NCI-H2227 (cell line): ENCODE data around the gene ACER3.
"Not testable (repeated sequence)": the region's sequence is repeated elsewhere in the genome, so short reads cannot be mapped to it uniquely, and the experiment has no call there.

Experiments used
- DNase-seq: peaks from one replicate; lab custom pipeline; 2025; ENCODE audit not compliant: unreplicated experiment; lab: John Stamatoyannopoulos, UW

Gene ACER3

DNA sequence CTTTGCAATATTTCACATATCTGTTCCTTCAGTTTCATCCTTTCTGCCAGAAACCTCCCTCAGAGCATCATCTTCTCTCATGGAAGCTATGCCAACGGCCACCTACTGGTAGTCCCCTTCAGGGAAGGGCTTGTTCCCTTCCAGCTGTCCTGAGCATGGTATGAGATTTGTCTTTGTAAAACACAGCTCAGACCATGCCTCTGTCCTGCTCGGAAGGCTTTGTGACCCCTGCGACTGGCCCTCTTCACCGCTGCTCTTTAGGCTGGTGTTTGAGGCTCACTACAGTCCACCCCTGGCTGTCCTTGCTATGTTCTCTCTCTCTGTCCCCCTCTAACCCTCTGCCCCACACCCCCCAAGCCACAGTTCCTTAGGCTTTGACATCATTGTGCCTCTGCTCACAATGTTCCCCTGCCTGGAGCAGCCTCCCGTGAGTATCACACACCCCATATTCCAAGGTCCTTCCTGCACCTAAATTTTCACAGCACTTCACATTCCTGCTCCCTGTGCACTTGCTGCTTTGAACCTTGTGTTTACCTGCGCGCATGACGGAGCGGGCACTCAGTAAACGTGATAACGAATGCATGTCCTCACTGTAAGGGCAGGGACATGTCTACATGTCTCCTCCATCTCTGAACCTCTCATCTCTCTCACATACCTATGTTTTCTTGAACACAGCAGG is 24.0 kb upstream of the ACER3 start:
- DNase-seq, result no peak

DNA sequence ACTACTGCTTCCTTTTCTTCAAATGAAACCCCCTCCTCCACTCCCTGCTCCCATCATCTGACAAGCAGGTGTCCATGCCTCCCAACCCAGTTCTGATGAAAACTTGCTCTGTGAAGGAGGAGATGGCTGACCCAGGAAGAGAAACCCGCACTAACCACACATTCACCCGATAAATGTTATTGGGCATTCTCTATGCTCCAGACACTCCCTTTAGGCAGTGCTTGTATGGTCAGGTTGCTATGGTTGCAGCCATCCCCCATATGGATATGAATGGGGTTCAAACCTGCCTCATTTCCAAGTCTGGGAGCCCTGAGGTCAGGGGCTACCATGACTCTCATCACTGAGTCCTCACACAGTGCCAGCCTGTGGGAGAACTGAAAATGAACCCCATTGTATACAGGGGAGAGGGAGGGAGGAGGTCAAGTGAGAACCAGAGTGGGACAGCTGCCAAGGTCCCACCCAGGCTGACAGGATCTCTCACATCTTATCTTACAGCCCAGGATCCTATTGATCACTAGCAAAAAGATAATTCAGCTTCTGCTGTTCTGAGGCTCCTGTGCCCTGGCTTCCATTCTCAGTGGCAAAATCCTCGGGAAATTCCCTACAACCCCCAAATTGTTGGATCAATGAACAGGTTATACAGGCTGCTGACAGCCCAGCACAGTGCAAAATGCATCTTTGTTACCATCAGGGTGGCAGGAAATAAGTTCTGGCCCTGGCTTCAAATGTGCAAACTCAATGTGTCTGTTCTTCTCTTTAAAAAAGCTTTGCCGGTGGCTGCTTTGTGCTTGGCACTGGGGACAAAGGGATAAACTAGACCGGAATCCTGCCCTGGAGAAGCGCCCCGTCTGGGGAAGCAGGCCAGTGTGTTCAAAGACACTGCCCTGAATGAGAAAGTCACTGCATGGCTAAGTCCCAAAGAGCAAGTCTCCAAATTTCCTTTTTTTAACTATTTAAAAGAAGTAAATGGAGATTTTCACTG is 22.7 kb upstream of the ACER3 start:
- no peak for DNase-seq

DNA sequence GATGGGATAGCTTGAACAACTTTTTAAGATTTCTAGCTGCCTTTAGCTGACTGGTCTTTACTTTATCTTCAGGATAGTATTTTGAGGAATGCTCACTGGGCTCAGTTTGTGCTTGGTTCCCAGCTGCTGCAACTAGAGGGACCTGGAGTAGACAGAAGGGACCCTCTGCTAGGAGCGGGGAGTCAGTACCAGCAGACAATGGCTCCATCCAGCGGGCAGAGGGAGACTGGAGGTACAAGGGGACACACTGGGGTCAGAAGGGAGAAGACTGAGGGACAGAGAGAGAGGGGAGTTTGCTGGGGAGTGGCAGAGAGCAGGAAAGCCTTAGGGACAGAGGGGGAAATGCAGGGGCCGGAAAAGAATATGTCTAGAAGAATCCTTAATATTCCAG is 22.0 kb upstream of the ACER3 start:
- DNase-seq, result no peak

DNA sequence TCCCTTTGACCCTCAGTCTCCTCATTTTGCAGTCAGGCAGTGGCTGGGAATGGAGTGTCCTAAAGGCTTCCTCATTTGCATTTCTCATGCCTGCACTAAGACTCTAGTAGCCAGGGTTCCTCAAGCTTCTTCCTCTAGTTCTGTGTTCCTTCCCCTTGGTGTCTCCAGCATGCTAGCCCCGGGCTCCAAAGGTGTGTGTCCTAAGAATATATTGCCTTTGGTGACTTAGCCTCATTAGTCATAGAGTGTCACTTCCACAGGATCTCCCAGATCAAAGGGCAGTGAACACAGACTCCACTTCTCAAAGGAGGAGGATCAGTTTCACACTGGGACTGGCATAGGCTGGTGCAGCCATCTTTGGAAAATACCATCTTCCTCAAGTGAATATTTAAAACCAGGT is 21.4 kb upstream of the ACER3 start:
- no peak for DNase-seq

DNA sequence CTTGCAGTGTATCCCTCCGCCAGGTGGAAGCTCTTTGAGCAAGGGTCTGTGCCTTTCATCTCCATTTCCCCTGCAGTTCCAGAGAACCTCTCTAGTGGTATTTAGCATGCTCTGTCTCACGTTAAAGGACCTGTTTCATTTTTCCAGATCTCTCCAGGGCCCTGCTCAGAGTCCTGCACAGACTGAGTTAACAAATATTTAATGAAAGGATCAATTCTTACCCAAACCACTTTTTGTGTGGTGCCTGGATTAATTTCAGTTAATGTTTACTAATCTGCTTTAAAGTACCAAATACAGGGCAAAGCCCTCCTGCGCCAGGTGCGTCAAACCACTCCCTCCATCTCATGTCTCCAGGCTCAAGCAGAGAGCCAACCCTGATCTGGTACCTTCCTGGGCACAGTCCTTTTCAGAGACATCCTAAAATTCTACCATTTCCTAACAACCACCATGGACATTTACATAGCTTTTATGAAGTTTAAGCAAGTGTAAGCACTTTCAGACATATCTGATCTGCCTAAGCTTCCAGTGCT is 18.7 kb upstream of the ACER3 start:
- no peak for DNase-seq

DNA sequence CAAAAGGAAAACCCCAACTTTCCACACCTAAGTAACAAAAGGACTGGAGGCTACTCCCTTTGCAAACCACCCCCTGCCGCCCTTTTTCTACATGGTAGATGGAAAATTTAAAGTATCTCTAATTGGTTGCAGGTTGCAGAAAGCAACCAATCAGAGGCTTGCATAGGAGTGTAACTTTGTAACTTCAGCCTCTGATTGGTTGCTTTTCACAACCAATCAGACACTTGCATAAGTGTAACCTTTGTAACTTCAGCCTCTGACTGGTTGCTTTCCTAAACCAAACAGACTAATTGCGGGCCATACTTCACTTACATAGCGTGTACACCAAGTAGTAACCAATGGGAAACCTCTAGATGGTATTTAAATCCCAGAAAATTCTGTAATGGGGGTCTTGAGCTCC is 16.8 kb upstream of the ACER3 start:
- DNase-seq, result no peak

DNA sequence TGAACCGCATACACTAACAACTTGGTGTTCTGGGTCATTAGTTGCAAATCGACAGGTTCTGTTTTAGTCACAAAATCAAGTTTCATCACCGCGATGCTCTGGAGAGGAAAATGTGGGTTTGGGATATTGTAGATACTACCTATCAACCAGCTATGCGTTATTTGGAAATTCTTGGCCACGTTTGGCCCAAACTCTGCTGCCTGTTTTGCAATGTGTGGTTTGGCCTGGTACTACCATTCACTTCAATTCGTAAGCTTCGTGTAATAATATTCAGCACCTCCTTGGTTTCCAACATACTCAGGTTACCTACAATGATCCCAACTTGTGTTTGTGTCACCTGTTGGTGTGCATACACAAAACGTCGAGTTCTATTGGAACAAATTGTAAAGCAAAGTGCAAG is 16.2 kb upstream of the ACER3 start:
- DNase-seq, result no peak

DNA sequence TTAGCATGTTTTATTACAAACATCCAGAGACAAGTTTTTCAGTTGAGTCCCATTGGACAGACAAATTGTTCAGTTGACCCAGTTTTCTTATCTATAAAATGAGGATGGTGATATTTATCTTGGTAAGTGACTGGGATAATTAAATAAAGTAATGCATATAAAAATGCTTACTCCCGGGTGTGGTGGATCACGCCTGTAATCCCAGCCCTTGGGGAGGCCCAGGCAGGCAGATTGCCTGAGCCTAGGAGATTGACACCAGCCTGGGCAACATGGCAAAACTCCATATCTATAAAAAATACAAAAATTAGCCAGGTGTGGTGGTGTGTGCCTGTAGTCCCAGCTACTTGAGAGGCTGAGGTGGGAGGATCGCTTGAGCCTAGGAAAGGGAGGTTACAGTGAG is 15.6 kb upstream of the ACER3 start:
- no peak for DNase-seq

DNA sequence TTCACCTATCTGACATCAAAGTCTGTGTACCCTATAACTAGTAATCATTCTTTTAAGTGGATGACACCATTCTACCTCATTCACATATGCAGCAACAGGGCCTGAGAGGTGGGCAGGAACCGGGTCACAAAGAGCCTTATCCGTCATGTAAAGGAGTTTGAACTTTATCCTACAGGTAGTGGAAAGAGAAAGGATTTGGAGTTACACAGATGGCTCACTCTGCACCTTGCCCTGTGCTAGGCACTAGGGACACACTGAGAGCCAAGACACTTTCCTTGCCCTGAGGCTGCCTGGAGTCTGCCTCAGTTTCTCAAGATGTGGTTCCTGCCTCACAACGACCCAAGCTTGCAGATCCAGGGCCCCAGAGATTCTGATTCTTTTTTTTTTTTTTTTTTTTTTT is 14.3 kb upstream of the ACER3 start:
- DNase-seq, result no peak

DNA sequence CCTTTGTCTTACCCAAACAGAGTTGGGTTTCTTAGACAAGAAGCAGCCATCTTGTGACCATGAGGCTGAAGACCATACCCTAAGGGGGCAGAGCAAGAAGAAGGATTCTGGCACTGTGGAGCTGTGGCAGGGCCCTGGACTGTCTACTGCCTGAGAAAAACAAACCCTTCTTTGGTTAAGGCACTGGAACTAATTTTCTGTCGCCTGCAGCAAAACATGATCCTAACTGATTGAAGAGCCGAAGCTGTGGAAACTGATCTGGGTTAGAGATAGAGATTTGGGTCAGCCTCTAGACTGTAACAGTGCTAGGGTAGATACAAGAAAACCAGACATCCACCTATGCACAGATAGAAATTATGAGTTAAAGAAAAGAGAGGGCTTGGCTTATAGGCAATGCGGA is 11.3 kb upstream of the ACER3 start:
- no peak for DNase-seq

DNA sequence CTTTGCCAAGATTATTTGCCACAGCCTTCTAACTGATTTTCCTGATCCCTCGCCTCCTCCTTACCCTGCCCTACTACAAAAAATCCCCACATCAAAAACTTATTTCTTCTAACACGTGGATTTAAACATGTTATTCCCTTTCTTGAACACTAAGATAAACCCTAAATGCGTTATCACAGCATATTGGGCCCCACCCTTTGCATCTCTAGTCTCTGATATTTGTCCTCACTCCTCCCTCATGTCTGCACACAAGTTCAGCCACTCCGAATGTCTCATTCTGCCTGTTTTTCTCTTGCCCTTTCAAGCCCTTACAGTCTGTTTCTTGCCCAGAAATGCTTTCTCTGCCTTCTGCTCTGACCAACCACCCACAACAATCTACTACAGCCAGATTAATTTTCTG is 10.6 kb upstream of the ACER3 start:
- no peak for DNase-seq

DNA sequence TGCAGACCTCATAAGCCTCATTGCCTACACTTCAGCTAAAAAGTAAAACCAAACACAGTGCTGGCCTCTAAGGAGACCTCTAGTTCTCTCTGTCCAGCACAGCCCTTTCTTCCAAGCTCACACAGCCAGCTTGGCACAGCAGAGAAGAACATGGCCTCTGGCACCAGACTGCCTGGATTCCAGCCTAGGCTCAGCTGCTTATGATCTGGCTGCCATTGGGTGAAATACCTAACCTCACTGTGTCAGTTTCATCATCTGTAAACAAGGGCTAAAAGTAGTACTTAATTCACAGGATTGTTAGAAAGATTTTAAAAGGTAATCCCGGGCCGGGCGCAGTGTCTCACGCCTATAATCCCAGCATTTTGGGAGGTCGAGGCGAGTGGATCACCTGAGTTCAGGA is 9.9 kb upstream of the ACER3 start:
- no peak for DNase-seq

DNA sequence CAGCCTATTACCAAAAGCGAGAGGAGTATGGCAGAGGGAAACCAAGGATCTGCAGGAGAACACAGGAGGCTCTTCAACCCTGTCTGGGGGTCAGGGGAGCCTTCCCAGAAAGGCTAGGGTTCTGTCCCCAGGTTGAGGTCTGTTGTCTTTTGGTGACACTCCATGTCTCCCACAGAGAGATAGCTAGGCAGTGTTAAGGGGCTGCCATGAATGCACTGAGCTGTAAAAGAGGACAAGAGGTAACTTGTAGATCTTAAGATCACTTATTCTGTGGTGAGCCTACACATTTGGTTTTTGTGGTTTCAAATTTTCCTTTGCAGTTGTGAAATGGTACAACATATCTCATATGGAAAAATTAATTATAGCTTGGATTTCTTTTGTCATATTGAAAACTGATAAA is 6.0 kb upstream of the ACER3 start:
- no peak for DNase-seq

DNA sequence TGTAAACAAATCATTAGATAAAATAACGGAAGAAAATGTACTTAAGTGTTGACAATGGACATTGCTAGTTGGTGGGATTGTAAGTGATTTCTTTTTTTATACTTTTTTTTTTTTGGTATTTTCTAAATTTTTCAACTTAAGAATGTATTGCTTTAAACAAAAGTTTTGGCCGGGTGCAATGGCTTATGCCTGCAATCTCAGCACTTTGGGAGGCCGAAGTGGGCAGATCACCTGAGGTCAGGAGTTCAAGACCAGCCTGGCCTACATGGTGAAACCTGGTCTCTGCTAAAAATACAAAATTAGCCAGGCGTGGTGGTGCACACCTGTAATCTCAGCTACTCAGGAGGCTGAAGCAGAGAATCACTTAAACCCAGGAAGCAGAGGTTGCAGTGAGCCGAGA is 5.0 kb upstream of the ACER3 start:
- DNase-seq, result not testable (repeated sequence)

DNA sequence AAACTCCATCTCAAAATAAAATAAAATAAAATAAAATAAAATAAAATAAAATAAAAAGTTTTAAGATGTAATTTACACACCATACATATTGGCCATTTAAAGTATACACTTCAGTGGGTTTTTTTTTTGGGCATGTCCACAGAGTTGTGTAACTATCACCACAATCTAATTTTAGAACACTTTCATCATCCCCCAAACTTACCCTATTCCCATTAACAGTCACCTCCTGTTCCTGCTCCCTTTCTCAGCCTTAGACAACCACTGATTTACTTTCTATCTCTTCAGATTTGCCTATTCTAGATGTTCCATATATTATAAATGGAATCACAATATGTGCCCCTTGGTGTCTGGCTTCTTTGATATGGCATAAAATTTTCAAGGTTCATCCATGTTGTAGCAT is 4.6 kb upstream of the ACER3 start:
- no peak for DNase-seq

DNA sequence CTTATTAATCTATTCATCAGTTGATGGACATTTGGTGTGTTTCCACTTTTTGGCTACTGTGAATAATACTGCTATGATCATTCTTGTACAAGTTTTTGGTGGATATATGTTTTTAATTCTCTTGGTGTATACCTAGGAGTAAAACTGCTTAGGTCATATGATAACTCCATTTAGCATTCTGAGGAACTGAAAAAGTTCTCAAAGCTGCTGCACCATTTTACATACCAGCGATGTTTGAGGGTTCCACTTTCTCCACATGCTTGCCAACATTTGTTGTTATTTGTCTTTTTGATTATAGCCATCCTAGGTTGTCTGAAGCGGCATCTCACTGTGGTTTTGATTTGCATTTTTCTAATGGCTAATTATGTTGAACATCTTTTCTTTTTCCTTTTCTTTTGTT is 4.1 kb upstream of the ACER3 start:
- no peak for DNase-seq

DNA sequence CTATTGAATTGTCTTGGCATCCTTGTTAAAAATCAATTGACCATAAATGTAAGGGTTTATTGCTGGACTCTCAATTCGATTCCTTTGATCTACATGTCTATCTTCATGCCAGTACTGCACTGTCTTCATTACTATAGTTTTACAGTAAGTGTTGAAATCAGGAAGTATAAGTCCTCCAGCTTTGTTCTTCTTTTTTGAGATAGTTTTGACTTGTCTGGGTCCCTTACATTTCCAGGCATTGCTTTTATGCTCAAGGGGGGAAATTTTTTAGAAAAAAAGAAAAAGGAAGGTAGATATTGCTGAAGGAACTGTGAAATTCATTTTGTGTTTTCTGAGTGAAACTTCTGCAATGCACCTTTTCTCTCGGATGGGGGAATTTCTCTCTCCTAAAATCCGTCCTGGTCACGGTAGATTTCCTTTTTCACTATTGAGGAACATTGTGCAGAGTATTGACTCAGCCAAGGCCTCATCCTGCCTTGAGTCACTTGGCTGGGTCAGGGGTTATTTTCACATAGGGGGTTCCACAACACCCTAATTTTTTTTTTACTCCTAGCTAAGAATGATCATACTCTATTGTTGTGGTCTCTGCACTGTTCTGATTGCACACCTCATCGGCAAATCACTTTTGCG is 2.8 kb upstream of the ACER3 start:
- DNase-seq, result no peak

DNA sequence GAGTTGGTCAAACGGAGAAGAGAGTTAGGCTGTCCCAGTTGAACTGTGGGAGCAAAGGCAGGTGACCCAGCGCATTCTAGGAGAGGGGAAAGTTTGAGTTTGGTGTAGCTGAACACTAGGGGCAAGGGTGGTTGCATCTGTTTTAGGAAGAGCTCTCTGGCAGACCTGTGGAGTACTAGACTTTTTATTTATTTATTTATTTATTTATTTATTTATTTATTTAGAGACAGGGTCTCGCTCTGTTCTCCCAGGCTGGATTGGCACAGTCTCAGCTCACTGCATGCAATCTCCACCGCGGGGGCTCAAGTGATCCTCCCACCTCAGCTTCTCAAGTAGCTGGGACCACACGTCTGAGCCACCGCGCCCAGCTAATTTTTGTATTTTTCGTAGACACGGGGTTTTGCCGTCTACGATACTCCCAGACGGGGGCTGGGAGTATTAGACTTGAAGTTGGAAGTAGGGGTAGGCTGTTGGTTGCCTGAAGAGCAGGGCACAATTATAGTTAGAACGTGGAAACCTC is 950 bp upstream of the ACER3 start:
- DNase-seq, result peak; percentile 28

DNA sequence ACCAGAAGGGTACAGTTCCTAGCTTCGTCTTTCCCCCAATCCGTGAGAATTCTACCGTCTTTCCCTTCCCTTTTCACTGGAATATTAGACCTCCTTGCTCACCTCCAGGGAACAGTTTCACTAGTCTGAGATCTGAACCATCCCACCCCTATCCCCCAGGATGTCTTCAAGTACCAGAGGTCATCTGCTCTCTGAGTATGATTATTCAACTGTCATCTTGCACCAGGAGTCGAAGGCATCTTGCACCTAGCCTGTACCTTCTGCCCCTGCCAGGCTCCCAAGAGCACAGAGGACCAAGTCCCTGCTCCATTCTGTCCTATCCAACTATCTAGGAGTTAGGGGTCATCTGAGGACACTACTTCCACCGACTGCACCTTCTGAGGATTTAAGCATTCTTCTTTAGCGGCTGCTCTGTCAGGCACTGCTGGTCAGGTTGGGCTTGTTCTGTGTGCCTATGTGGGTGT is 804 bp downstream of the ACER3 start:
- peak; percentile 29 for DNase-seq

DNA sequence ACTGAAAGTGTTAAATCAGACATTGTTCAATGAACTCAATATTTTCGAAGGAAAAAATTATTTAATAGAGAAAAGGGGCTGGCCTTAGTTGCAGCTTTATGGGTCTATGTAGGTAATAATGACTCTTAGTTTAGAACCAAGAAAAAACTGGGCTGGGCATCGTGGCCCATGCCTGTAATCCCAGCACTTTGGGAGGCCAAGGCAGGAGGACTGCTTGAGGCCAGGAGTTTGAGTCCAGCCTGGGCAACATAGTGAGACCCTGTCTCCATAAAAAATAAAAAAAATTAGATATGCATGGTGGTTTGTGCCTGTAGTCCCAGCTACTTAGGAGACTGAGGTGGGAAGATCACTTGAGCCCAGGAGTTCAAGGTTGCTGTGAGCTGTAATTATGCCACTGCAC is 2.1 kb downstream of the ACER3 start:
- DNase-seq, result not testable (repeated sequence)

DNA sequence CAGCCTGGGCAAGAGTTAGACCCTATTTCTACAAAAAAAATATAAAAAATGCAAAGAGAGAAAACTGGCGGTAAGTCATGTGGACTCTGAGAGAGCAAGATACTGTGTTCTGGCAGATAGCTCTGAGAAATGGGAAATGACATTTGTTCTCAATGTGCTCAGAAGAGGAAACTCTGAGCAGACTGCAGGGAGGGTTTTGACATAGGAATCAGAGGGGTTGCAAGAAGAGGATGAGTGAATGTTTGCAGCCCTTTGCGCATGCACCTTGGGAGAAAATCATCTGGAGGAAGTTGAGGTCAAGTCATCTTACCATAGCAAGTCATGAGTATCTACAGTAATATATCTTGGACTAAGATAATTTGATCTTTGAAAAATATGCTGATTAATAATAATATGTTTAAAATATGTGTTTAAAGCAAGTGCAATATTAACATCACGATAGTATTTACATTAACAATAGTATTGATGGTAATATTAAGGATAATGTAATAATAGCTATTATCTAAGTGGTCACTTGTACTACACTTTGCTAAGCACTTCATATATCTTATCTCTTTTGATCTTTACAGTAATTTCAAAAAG is 2.6 kb downstream of the ACER3 start:
- peak; percentile 8 for DNase-seq
